ENCODE measurements around the gene ACD. TPM values are rescaled to one million over a fixed set of nuclear protein-coding genes. Genes with fewer than 3 reads are reported as not detected.

Gene ACD
- total RNA-seq, 1 experiment from 2014 or later, result 34.7 TPM

GRCh38 chr16:67663151-67663876 lies 3.3 kb upstream of the ACD start:
- Histone ChIP-seq H3K27me3 (ENCODE audit: insufficient read depth, low read depth) (no peaks in the 10 kb centered on the region), H3K4me3 (no peak overlapping the region), H2AFZ (no peak overlapping the region), H3K9me2 (ENCODE audit: insufficient read depth) (no peaks in the 10 kb centered on the region), H3K4me2 (no peak overlapping the region), H3K4me1 (replicated peaks; ENCODE audit: insufficient read depth) (peaks cover 7% of the 10 kb centered on the region), H3K9me3 (ENCODE audit: insufficient read depth, low read depth) (no peaks in the 10 kb centered on the region), H3K79me2 (ENCODE audit: low read depth) (peaks cover 8% of the 10 kb centered on the region), H3F3A (ENCODE audit: insufficient read depth, low read depth) (peaks cover 9% of the 10 kb centered on the region), H4K20me1 (ENCODE audit: insufficient read depth) (no peaks in the 10 kb centered on the region), H3K27ac (no peak overlapping the region), H3K36me3 (ENCODE audit: low read depth) (no peaks in the 10 kb centered on the region)
- no TSS peak for BruUV-seq (replicated peaks)
- intact Hi-C loops (cut with micrococcal nuclease; ENCODE audit: unreplicated experiment), result no loop called here
- POLR2A ChIA-PET (ENCODE audit: unreplicated experiment), result interaction anchor here (0.6 kb wide), 1 partner anchor 78 kb away, joined by 4 read pairs; no protein-coding TSS in a partner anchor
- CTCF ChIA-PET, result interaction anchor here (0.6 kb wide), 1 partner anchor 184 kb away, joined by 4 read pairs; the partner anchor contains the start of gene CENPT
- TF ChIP-seq CTCF (conservative IDR thresholded peaks at IDR 0.05), result peak; percentile 39; the same call in 1 of the 2 replicates
- TF ChIP-seq EZH2 (IDR thresholded peaks at IDR 0.05; ENCODE audit: low read depth), result no peak
- peak in 1 of 2 experiments; percentile 31 for DNase-seq

- POLR2A ChIA-PET (ENCODE audit: unreplicated experiment), result interaction anchor here (0.6 kb wide), 1 partner anchor 144 kb away, joined by 3 read pairs; the partner anchor contains the start of gene TSNAXIP1
- TF ChIP-seq CTCF (conservative IDR thresholded peaks at IDR 0.05) (no peak), EZH2 (IDR thresholded peaks at IDR 0.05; ENCODE audit: low read depth) (no peak)
- Histone ChIP-seq H3K27me3 (ENCODE audit: insufficient read depth, low read depth) (no peaks in the 10 kb centered on the region), H3K9me3 (ENCODE audit: insufficient read depth, low read depth) (no peaks in the 10 kb centered on the region), H3K36me3 (ENCODE audit: low read depth) (no peaks in the 10 kb centered on the region), H3K4me1 (replicated peaks; ENCODE audit: insufficient read depth) (peaks cover 7% of the 10 kb centered on the region), H3K79me2 (ENCODE audit: low read depth) (peaks cover 8% of the 10 kb centered on the region), H3K4me2 (no peak overlapping the region), H3K4me3 (no peak overlapping the region), H2AFZ (no peak overlapping the region), H3K27ac (no peak overlapping the region), H3F3A (ENCODE audit: insufficient read depth, low read depth) (peaks cover 9% of the 10 kb centered on the region), H3K9me2 (ENCODE audit: insufficient read depth) (no peaks in the 10 kb centered on the region), H4K20me1 (ENCODE audit: insufficient read depth) (no peaks in the 10 kb centered on the region)
- peak in 1 of 2 experiments; percentile 12 for DNase-seq
- intact Hi-C loops (cut with micrococcal nuclease; ENCODE audit: unreplicated experiment), result no loop called here
- no TSS peak for BruUV-seq (replicated peaks)
- CTCF ChIA-PET, result no interaction called here
Measured at GRCh38 chr16:67662653-67663010, 2.6 kb upstream of the ACD start.

- TF ChIP-seq CTCF (conservative IDR thresholded peaks at IDR 0.05), result no peak
- no peak for TF ChIP-seq EZH2 (IDR thresholded peaks at IDR 0.05; ENCODE audit: low read depth)
- peak in 1 of 2 experiments; percentile 25 for DNase-seq
- no peak overlapping the region for H3K4me3 ChIP-seq
- no peak overlapping the region for H3K4me2 ChIP-seq
- ChIA-PET CTCF (no interaction called here), POLR2A (ENCODE audit: unreplicated experiment) (interaction anchor here (0.6 kb wide), 1 partner anchor 145 kb away, joined by 3 read pairs; the partner anchor contains the start of gene TSNAXIP1)
- no peak overlapping the region for H3K27ac ChIP-seq
- no peak overlapping the region for H2AFZ ChIP-seq
- H3K9me2 ChIP-seq (ENCODE audit: insufficient read depth), result no peaks in the 10 kb centered on the region
- intact Hi-C loops (cut with micrococcal nuclease; ENCODE audit: unreplicated experiment), result loop anchor here (2.0 kb wide), 2 partner anchors 99 to 141 kb away; partner anchors contain the start of gene CTCF
- H3K9me3 ChIP-seq (ENCODE audit: insufficient read depth, low read depth), result no peaks in the 10 kb centered on the region
- peaks cover 7% of the 10 kb centered on the region for H3K4me1 ChIP-seq (replicated peaks; ENCODE audit: insufficient read depth)
- BruUV-seq (replicated peaks), result no TSS peak
- H3K79me2 ChIP-seq (ENCODE audit: low read depth), result peaks cover 8% of the 10 kb centered on the region
- H4K20me1 ChIP-seq (ENCODE audit: insufficient read depth), result no peaks in the 10 kb centered on the region
- H3F3A ChIP-seq (ENCODE audit: insufficient read depth, low read depth), result peaks cover 9% of the 10 kb centered on the region
- H3K36me3 ChIP-seq (ENCODE audit: low read depth), result no peaks in the 10 kb centered on the region
- no peaks in the 10 kb centered on the region for H3K27me3 ChIP-seq (ENCODE audit: insufficient read depth, low read depth)
Measured at GRCh38 chr16:67661886-67662652, 2.0 kb upstream of the ACD start.

All from PC-9 (cell line).